K562 (cell line): ENCODE measurements around the gene BTRC. TPM values are rescaled to one million over a fixed set of nuclear protein-coding genes. Genes with fewer than 3 reads are reported as not detected.

ENCODE experiments used
- ATAC-seq: fragments of 200-7000 bp; cut with Tn5 transposase; 3 replicates; pipeline ENCODE4 v1.9.1; 2020; ENCODE audit warnings: moderate library complexity
- BruUV-seq: library from RNA; stranded (reverse); fragments of 400-500 nt; replicated peaks from 2 replicates; lab custom pipeline; 2021; lab: Mats Ljungman, UMichigan
- CTCF ChIA-PET: fragments of 300-600 bp; formaldehyde crosslinking; extraction: SDS; loops from one replicate; lab custom pipeline; 2021; ENCODE audit warnings: low intra/inter-chr PET ratio; lab: Yijun Ruan, JAX
- POLR2A ChIA-PET: fragments of 300-600, 350-650 bp; sonication (Branson Sonifier 250); formaldehyde crosslinking; extraction: SDS; loops from one replicate; lab custom pipeline; 2021; ENCODE audit warnings: antibody characterized with exemption, inconsistent platforms; lab: Yijun Ruan, JAX
- DNase-seq, 4 experiments: peaks; one replicate each; pipeline versions ENCODE4 v3.0.0 to v3.0.0-alpha.2; 2011 to 2018; ENCODE audit warnings: low spot score in 3 of 4, mixed read lengths in 3 of 4; ENCODE audit errors: extremely low read depth in 1 of 4
- FAIRE-seq: peaks from 2 replicates; lab custom pipeline; 2011; peaks lifted over from hg19 to GRCh38; lab: Jason Lieb, UNC
- H2AFZ ChIP-seq: 2 replicates; pipeline ENCODE4 v1.6.0; 2011; ENCODE audit warnings: low read depth, low read length, control low read depth, inconsistent platforms
- H3K27ac ChIP-seq: fragments of 200-600 bp; 3 replicates; pipeline ENCODE4 v1.8.0; 2011; ENCODE audit warnings: low read depth, mild to moderate bottlenecking, control low read depth, inconsistent platforms, low read length, moderate library complexity, mixed read lengths; ENCODE audit errors: extremely low read depth
- H3K27me3 ChIP-seq, 2 experiments: fragments of 300-600 bp in 1 of 2; 2 replicates in 1 of 2; 3 replicates in 1 of 2; pipeline versions ENCODE4 v1.6.0 to v1.8.0; 2011; ENCODE audit warnings: inconsistent platforms in 2 of 2, low read length in 2 of 2, mild to moderate bottlenecking in 1 of 2, mixed read lengths in 1 of 2, moderate library complexity in 1 of 2; ENCODE audit not compliant: control insufficient read depth in 2 of 2, insufficient read depth in 2 of 2
- H3K36me3 ChIP-seq: fragments of 300-600 bp; 3 replicates; pipeline ENCODE4 v1.8.0; 2011; ENCODE audit warnings: mild to moderate bottlenecking, low read length, inconsistent platforms; ENCODE audit not compliant: control insufficient read depth, insufficient read depth
- H3K4me1 ChIP-seq, 2 experiments: fragments of 200-600 bp in 1 of 2; replicated peaks in 1 of 2; 2 replicates in 1 of 2; 3 replicates in 1 of 2; pipeline versions ENCODE4 v1.5.1 to v1.8.0; 2011; ENCODE audit warnings: inconsistent platforms in 2 of 2, low read length in 2 of 2, mild to moderate bottlenecking in 1 of 2, mixed read lengths in 1 of 2, moderate library complexity in 1 of 2; ENCODE audit not compliant: control insufficient read depth in 2 of 2, insufficient read depth in 2 of 2
- H3K4me2 ChIP-seq: 2 replicates; pipeline ENCODE4 v1.6.1; 2011; ENCODE audit warnings: low read length, control low read depth, inconsistent platforms, mixed read lengths; ENCODE audit not compliant: insufficient read depth
- H3K4me3 ChIP-seq: fragments of 200-600 bp; sonication (generic), shearing (Covaris generic); 2 replicates; pipeline ENCODE4 v1.5.1; 2016; ENCODE audit warnings: control low read depth, inconsistent platforms
- H3K79me2 ChIP-seq: fragments of 200-600 bp; 3 replicates; pipeline ENCODE4 v1.8.0; 2011; ENCODE audit warnings: low read length, inconsistent platforms; ENCODE audit not compliant: control insufficient read depth, insufficient read depth
- H3K9ac ChIP-seq, 2 experiments: 2 replicates each; pipeline versions ENCODE4 v1.6.0 to v1.6.1; 2011; ENCODE audit warnings: low read depth in 2 of 2, low read length in 2 of 2, control low read depth in 1 of 2, inconsistent platforms in 1 of 2, mild to moderate bottlenecking in 1 of 2, mixed read lengths in 1 of 2; ENCODE audit not compliant: insufficient read depth in 1 of 2
- H3K9me1 ChIP-seq: one replicate; pipeline ENCODE4 v1.6.0; 2011; ENCODE audit warnings: inconsistent platforms, mild to moderate bottlenecking, low read length, moderate library complexity; ENCODE audit not compliant: control insufficient read depth, insufficient read depth
- H3K9me3 ChIP-seq: replicated peaks from 2 replicates; pipeline ENCODE4 v1.5.1; 2011; ENCODE audit warnings: low read depth, low read length, inconsistent platforms; ENCODE audit not compliant: control insufficient read depth, insufficient read depth
- H4K20me1 ChIP-seq: replicated peaks from 2 replicates; pipeline ENCODE4 v1.6.1; 2011; ENCODE audit warnings: low read length, inconsistent platforms, mixed read lengths; ENCODE audit not compliant: control insufficient read depth, insufficient read depth
- EWSR1 ChIP-seq: fragments of 450-650 bp; IDR thresholded peaks from 2 replicates; pipeline ENCODE4 v1.6.1; 2018; ENCODE audit warnings: borderline replicate concordance, mild to moderate bottlenecking, low read depth, moderate library complexity; ENCODE audit not compliant: partially characterized antibody
- FOXK2 ChIP-seq, 2 experiments: fragments of 450-650 bp; IDR thresholded peaks in 1 of 2; conservative IDR thresholded peaks in 1 of 2; 2 replicates each; pipeline ENCODE4 v1.6.1; 2016; ENCODE audit warnings: low read depth in 2 of 2, mild to moderate bottlenecking in 1 of 2
- FUS ChIP-seq: fragments of 200-400 bp; formaldehyde crosslinking; optimal IDR thresholded peaks from 2 replicates; pipeline ENCODE3; 2017; ENCODE audit warnings: low read depth, low read length
- KLF16 ChIP-seq: IDR thresholded peaks from 2 replicates; pipeline ENCODE4 v1.6.1; 2016; ENCODE audit warnings: antibody characterized with exemption
- XRCC3 ChIP-seq: fragments of 450-650 bp; IDR thresholded peaks from 2 replicates; pipeline ENCODE4 v1.6.1; 2017; ENCODE audit warnings: mild to moderate bottlenecking, moderate library complexity
- ZNF3 ChIP-seq: fragments of 250-450 bp; sonication (Bioruptor Pico); IDR thresholded peaks from 2 replicates; pipeline ENCODE4 v1.5.0; 2021; ENCODE audit warnings: mild to moderate bottlenecking, moderate library complexity
- WGBS: fragments of 100-300 bp; shearing (Covaris generic); methylation state at CpG from one replicate; pipeline ENCODE4 v1.1.6; 2016; ENCODE audit warnings: low coverage, mixed read lengths; ENCODE audit not compliant: insufficient coverage; ENCODE audit errors: missing lambda C conversion rate; 5-methylcytosine and 5-hydroxymethylcytosine counted together
- in situ Hi-C: fragments of 300-500 bp; cut with MboI; formaldehyde crosslinking; loops from 4 replicates; pipeline ENCODE4 v1.15.0; 2018; ENCODE audit warnings: inconsistent platforms, mixed read lengths
- intact Hi-C: fragments of 100-400 bp; cut with micrococcal nuclease; formaldehyde crosslinking; loops from 2 replicates; pipeline ENCODE4 v1.14.2; 2022
- polyA plus RNA-seq, 8 experiments: library from polyadenylated mRNA; depleted of rRNA in 4 of 8; stranded (reverse) in 5 of 8; unstranded in 3 of 8; fragments of >200 nt; fragmentation: Nextera tagmentation in 2 of 8; fragmentation: Illumina TruSeq in 1 of 8; extraction: Ambion mirVana in 2 of 8; extraction: Trizol in 1 of 8; gene quantifications; 2 replicates each; pipeline versions ENCODE4 v1.2.1 to v1.2.3, GENCODE V29; 2011 to 2014; ENCODE audit warnings: inconsistent platforms in 1 of 8, missing spikeins in 1 of 8
- total RNA-seq, 7 experiments: library from RNA; depleted of rRNA in 6 of 7; stranded (reverse); fragments of >200 nt in 6 of 7; fragmentation: Illumina TruSeq in 2 of 7; extraction: Trizol in 2 of 7; gene quantifications; 2 replicates each; pipeline versions ENCODE4 v1.2.1 to v1.2.3, GENCODE V29; 2011 to 2021; ENCODE audit warnings: low replicate concordance in 1 of 7

BTRC gene
- total and polyA plus RNA-seq, 9 of the 15 experiments (the other 6 are each of a cell fraction or from before 2014, with no cell fraction given) = 1.6 to 15.4 (median 7.0) TPM

- no peak for FAIRE-seq
- H3K36me3 ChIP-seq = no peaks in the 10 kb centered on the region
- H3K79me2 ChIP-seq = no peaks in the 10 kb centered on the region
- H3K9ac ChIP-seq = no peak overlapping the region
- WGBS = 47% methylated on average over 3 of the region's 4 CpGs
- BruUV-seq = no TSS peak
- in situ Hi-C loops (no loop called here), intact Hi-C loops (no loop called here)
- no peak overlapping the region for H2AFZ ChIP-seq
- ATAC-seq = no peak
- H4K20me1 ChIP-seq = no peaks in the 10 kb centered on the region
- H3K4me2 ChIP-seq = no peak overlapping the region
- no peak overlapping the region for H3K4me3 ChIP-seq
- TF ChIP-seq ZNF3 (CRISPR knock-in tag) (no peak), XRCC3 (no peak), KLF16 (no peak), EWSR1 (no peak), FOXK2 (conservative IDR thresholded peaks at IDR 0.05 in 1 of 2, IDR thresholded peaks at IDR 0.05 in 1 of 2; ENCODE audit: low read depth in 2 of 2) (no peak), FUS (no peak)
- no peaks in the 10 kb centered on the region for H3K9me1 ChIP-seq
- no peak overlapping the region for H3K27ac ChIP-seq
- no peaks in the 10 kb centered on the region for H3K9me3 ChIP-seq
- ChIA-PET POLR2A (interaction anchor here (1.0 kb wide), 1 partner anchor 26 kb away, joined by 3 read pairs; no protein-coding TSS in a partner anchor), CTCF (interaction anchor here (0.7 kb wide), 1 partner anchor 1540 kb away, joined by 5 read pairs; no protein-coding TSS in a partner anchor)
- H3K4me1 ChIP-seq = no peaks in the 10 kb centered on the region; a peak in 1 of 5 replicates
- no peak for DNase-seq
- no peaks in the 10 kb centered on the region for H3K27me3 ChIP-seq
Measured at GRCh38 chr10:101529725-101530553, 176.0 kb downstream of the BTRC start.
